ENCODE results near the gene CPED1.
A peak's percentile ranks its signal among the peaks of the same experiment; 100 is the strongest.
"Not testable (repeated sequence)": the region's sequence is repeated elsewhere in the genome, so short reads cannot be mapped to it uniquely, and the experiment has no call there.

CPED1 gene

GRCh38 chr7:121075424-121075841, 86.9 kb downstream of the CPED1 start:
- DNase-seq = not testable (repeated sequence)

GRCh38 chr7:121075952-121076349, 87.4 kb downstream of the CPED1 start:
- DNase-seq = no peak

GRCh38 chr7:121076350-121077164, 88.0 kb downstream of the CPED1 start:
- DNase-seq = no peak

DNA sequence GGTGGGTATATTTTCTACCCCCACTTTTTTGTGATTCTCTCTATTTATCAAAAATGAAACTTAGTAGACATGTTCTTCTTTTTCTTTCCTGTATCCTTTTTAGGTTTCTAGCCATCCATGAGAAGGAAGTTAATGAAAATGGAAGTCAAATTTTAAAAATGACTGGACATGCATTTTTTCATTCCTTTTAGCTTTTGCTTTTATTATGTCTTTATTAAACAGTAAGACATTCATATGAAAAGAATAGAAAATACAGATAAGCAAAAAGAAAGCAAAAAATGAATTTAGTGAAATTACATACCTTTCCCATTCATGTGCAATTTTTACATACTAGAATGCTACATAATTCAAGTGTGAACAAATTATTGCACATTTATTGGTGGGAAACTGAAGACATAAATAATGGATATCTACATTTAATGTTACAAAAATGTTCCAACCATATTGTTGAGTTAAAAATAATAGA, 88.7 kb downstream of the CPED1 start:
- DNase-seq = no peak

DNA sequence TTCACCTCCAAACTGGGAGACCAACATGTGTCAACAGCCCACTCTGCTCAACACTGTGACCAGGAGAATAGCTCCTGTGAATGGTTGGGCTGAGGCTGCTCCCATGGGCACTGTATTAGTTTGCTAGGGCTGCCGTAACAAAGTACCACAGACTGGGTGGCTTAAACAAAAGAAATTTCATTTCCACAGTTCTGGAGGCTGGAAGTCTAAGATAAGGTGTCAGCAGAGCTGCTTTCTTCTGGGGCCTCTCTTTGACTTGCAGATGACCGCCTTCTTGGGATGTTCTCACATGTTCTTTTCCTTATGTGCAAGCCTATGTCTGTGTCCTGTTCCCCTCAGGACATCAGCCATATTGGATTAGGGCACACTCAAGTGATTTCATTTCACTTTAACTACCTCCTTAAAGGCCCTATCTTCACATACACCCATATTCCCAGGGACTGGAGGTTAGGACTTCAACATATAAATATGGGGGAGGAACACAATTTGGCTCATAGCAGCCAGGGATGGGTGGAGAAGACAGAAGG, 90.3 kb downstream of the CPED1 start:
- no peak for DNase-seq

GRCh38 chr7:121079425-121080169, 91.1 kb downstream of the CPED1 start:
- no peak for DNase-seq

DNA sequence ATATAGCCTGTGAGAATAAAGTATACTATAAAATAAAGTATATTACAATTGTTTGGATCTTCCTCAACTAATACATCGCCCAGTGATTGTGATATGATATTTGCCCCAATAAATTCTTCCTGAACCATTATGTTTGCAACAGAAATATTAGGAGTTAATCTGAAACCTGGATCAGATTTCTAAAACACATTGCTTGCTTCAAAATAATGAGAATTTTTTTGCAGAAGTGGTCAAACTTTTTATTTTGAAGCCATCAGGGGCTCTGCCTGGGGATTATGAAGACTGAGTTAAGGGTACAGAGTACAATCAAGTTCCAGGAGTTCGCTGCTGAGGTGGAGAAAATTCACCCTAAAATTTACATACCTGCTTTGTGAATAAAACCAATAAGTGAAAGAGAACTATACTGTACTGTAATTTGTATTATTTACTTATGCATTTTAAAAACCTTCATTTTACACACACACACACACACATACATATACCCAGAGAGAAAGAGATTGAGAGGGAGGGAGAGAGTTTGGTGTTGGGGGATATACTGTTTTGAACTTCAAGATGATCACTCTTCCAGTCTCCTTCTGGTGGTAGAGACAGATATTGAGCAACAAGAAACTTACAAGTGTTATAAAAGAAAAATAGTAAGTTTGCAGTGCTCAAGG, 91.9 kb downstream of the CPED1 start:
- no peak for DNase-seq

DNA sequence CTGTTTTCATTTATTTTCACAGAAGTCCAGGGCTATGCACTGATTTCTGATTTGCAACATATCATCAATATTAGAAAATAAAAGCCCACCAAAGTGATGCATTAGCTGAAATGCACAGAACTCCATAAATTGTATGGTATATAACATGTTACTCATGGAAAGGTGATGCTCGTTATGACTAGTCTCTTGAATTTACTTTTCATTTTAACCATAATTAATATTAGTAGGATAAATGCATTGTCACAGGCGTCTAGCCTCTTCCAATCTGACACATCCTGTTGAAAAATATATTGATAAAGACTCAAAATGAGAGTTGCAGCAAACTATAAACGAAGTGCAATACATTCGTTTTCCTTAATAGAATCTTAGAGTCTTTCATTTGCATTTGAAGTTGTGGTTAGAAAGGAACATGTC, 92.4 kb downstream of the CPED1 start:
- no peak for DNase-seq

DNA sequence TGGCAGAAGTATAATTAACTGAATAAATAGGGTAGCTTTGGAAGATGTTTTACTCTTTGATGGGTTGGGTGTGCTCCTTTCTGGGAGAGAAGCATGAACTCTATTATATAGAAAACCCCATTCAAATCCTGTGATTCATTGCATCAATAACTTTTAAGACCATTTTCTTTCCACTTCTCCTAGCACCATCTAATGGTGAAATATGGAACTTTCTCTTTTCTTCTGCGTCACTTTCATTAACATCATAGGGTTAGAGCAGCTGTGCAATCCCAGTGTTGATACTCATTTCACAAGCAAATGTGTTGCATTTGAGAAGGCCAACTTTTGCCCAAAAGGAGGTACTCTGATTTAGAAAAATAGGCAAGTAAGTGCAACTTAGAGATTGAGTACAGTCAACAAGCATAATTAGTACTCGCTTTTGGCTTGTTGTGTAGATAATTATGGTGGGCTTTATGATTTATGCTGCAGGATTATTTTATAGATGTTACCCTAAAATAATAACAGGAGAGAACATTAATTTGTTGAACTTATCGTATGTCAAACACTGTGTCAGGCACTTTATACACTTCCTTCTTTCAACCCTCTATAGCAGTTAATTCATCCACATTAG, 92.9 kb downstream of the CPED1 start:
- peak; percentile 43 for DNase-seq

GRCh38 chr7:121082400-121083101, 94.0 kb downstream of the CPED1 start:
- DNase-seq = no peak

DNA sequence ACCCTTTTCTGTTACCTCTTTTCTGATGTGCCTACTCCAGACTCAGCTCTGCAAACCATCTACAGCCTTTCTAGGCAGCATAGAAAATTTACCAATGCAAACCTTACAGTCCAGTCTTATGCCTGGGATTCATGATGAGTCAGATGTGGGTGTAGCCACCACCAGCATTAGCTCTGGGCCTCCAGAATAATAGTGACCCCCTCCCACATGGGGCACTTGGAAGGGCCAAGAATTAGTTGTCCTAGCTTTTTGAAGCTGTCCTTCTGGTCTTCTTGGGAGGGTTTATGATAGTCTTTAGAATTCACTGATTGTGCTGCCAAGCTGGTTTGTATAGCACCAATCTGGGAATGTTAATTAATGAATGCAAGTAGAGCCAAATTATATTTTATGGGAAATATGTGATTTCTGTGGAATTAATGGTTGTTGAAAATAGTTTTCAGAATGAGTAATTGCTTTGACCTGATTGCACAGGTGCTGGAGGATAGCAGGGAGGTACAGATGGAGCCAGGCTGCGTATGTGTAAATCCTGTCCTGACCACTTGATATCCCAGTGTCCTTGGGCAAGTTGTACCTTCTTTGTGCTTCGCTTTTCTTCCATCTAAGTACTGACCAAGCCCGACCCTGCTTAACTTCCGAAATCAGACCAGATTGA, 94.8 kb downstream of the CPED1 start:
- no peak for DNase-seq

- DNase-seq = no peak
Measured at GRCh38 chr7:121083790-121084251, 95.3 kb downstream of the CPED1 start.

DNA sequence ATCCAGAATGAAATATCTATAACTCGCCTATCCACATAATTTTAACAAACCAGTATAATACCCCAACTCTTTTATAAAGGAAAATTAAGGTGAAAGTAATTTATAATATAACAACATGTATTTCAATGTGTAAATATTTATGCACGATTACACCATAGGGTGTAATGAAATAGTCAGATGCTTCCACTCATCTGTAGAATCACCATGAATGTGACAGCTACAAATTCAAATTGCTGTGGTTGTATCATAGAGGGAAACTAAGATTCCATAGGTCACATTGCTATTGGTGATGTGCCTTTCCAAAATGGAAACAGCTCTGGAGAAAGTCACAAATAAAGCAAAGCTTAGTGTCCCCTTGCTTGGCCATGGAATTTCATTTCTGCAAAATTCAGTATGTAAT, 95.7 kb downstream of the CPED1 start:
- no peak for DNase-seq

- no peak for DNase-seq
Measured at GRCh38 chr7:121084748-121085336, 96.3 kb downstream of the CPED1 start.

GRCh38 chr7:121085922-121086321, 97.4 kb downstream of the CPED1 start:
- no peak for DNase-seq

DNA sequence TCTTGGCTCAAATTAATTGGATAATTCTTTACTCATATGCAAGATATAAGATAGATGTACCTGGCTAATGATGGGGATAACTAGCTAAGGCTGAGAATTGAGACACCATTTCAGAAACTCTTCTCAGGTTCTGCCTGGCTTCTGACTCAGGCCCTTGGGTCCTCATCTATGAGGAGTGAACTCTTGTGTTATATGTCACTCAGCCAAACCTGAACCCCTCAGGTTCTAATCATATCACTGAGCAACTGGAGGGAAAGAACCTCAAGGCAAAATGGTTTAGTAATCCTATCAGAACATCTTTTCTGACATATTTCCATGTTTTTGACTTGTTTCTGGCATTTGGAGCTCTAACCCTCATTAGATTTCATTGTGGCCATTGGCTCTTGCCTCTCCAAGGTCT, 100.4 kb downstream of the CPED1 start:
- DNase-seq = no peak

- no peak for DNase-seq
Measured at GRCh38 chr7:121094829-121095228, 106.3 kb downstream of the CPED1 start.

- no peak for DNase-seq
Measured at GRCh38 chr7:121097577-121097976, 109.1 kb downstream of the CPED1 start.

DNA sequence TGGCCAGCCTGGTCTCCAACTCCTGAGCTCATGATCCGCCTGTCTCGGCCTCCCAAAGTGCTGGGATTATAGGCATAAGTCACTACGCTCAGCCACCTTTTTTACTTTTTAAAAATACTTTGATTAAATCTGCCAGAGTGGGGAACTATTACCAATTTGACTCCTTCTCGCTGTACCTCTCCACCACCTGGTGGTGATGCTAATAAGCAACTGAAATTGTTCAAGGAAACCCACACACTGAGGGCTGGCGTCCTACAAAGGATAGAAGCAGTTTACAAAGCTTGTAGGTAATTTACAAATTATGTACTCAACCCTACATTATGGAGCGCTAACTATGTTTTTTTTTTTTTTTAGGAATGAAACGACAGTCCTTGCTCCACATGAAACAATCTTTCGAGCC, 111.1 kb downstream of the CPED1 start:
- DNase-seq = no peak

DNA sequence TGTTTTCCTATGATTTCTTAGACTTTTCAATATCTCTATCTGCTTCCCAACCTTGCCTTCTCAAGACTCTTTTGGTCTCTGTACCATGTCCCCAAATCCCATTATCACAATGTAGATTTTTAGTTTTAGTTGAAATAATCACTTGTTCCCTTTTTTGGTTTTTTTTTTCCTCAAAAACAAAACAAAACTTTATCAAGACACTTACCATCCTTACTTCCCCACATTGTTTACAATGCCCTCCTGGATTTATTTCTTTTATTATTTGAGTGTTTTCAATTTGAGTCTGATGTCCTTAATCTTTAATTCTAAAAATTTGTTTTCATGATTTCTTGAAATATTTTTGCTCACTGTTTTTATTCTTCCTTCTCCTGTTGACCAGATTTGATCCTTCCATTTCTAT, 112.6 kb downstream of the CPED1 start:
- DNase-seq = no peak

- DNase-seq = no peak
Measured at GRCh38 chr7:121101621-121102020, 113.1 kb downstream of the CPED1 start.
